ENCODE measurements around the gene PLS3.

GRCh38 chrX:115563633-115564162 lies 2.7 kb downstream of the PLS3 start:
- TF ChIP-seq RAD21 (IDR thresholded peaks at IDR 0.05; ENCODE audit: low read depth), result no peak
- TF ChIP-seq FOXM1 (IDR thresholded peaks at IDR 0.05; ENCODE audit: borderline replicate concordance, low read depth), result no peak
- no peak for TF ChIP-seq TAF1 (IDR thresholded peaks at IDR 0.05; ENCODE audit: low read depth)
- TF ChIP-seq EGR1 (IDR thresholded peaks at IDR 0.05), result no peak
- TF ChIP-seq EP300 (IDR thresholded peaks at IDR 0.05; ENCODE audit: borderline replicate concordance), result no peak
- no peak for TF ChIP-seq CEBPB (IDR thresholded peaks at IDR 0.05)
- no peak for TF ChIP-seq MAX (IDR thresholded peaks at IDR 0.05)
